Astrocyte (in vitro differentiated cells and primary cell): ENCODE results near the gene CTIF. TPM values are rescaled to one million over a fixed set of nuclear protein-coding genes. Genes with fewer than 3 reads are reported as not detected.

ENCODE experiments used
- DNase-seq: peaks from one replicate; pipeline ENCODE4 v3.0.0-alpha.2; 2010; ENCODE audit warnings: low read depth
- FAIRE-seq: peaks from 2 replicates; lab custom pipeline; 2011; peaks lifted over from hg19 to GRCh38; lab: Jason Lieb, UNC
- H2AFZ ChIP-seq: 2 replicates; pipeline ENCODE4 v1.6.0; 2012; ENCODE audit warnings: low read depth, low read length, inconsistent platforms
- H3K27ac ChIP-seq: 2 replicates; pipeline ENCODE4 v1.5.1; 2011; ENCODE audit warnings: low read depth, low read length, inconsistent platforms
- H3K27me3 ChIP-seq: 2 replicates; pipeline ENCODE4 v1.6.0; 2011; ENCODE audit warnings: low read length, inconsistent platforms; ENCODE audit not compliant: insufficient read depth
- H3K36me3 ChIP-seq: 2 replicates; pipeline ENCODE4 v1.5.1; 2011; ENCODE audit warnings: low read length, inconsistent platforms; ENCODE audit not compliant: insufficient read depth
- H3K4me1 ChIP-seq: 2 replicates; pipeline ENCODE4 v1.5.1; 2011; ENCODE audit warnings: low read length, inconsistent platforms; ENCODE audit not compliant: insufficient read depth
- H3K4me2 ChIP-seq: 2 replicates; pipeline ENCODE4 v1.6.0; 2012; ENCODE audit warnings: low read length, inconsistent platforms
- H3K4me3 ChIP-seq: 2 replicates; pipeline ENCODE4 v1.5.1; 2011; ENCODE audit warnings: low read depth, mild to moderate bottlenecking, low read length, inconsistent platforms; ENCODE audit not compliant: insufficient read depth
- H3K79me2 ChIP-seq: 2 replicates; pipeline ENCODE4 v1.6.0; 2012; ENCODE audit warnings: mild to moderate bottlenecking, low read length, inconsistent platforms; ENCODE audit not compliant: insufficient read depth
- H3K9ac ChIP-seq: 2 replicates; pipeline ENCODE4 v1.6.0; 2012; ENCODE audit warnings: mild to moderate bottlenecking, low read length, inconsistent platforms
- H3K9me3 ChIP-seq: 2 replicates; pipeline ENCODE4 v1.5.1; 2012; ENCODE audit warnings: low read depth, mild to moderate bottlenecking, low read length, inconsistent platforms; ENCODE audit not compliant: insufficient read depth
- H4K20me1 ChIP-seq: 2 replicates; pipeline ENCODE4 v1.6.0; 2012; ENCODE audit warnings: low read length, inconsistent platforms; ENCODE audit not compliant: insufficient read depth
- H3K27ac Mint-ChIP-seq: one replicate; pipeline ENCODE4 v1.8.0; 2021; ENCODE audit warnings: mild to moderate bottlenecking, mixed read lengths; ENCODE audit not compliant: unreplicated experiment
- H3K27me3 Mint-ChIP-seq: one replicate; pipeline ENCODE4 v1.8.0; 2021; ENCODE audit warnings: low read depth, mixed read lengths; ENCODE audit not compliant: unreplicated experiment
- H3K36me3 Mint-ChIP-seq: one replicate; pipeline ENCODE4 v1.8.0; 2021; ENCODE audit warnings: low read depth, mixed read lengths; ENCODE audit not compliant: unreplicated experiment
- H3K4me1 Mint-ChIP-seq: one replicate; pipeline ENCODE4 v1.8.0; 2021; ENCODE audit warnings: low read depth, mixed read lengths; ENCODE audit not compliant: unreplicated experiment
- H3K4me3 Mint-ChIP-seq: one replicate; pipeline ENCODE4 v1.8.0; 2021; ENCODE audit warnings: mild to moderate bottlenecking, moderate library complexity, mixed read lengths; ENCODE audit not compliant: unreplicated experiment
- H3K9me3 Mint-ChIP-seq: one replicate; pipeline ENCODE4 v1.8.0; 2021; ENCODE audit warnings: mild to moderate bottlenecking, mixed read lengths; ENCODE audit not compliant: unreplicated experiment
- EZH2 ChIP-seq: IDR thresholded peaks from 2 replicates; pipeline ENCODE4 v1.6.1; 2012; ENCODE audit warnings: mild to moderate bottlenecking, low read length, inconsistent platforms; ENCODE audit not compliant: insufficient read depth
- total RNA-seq: library from RNA; stranded (reverse); gene quantifications from 2 replicates; pipeline ENCODE4 v1.2.1, GENCODE V29; 2021
- TF ChIP-seq, protein P1 (sequence below): IDR thresholded peaks from 2 replicates; pipeline ENCODE4 v1.5.1; 2011; ENCODE audit warnings: low read depth, mild to moderate bottlenecking, inconsistent platforms, low read length, moderate library complexity; ENCODE audit not compliant: insufficient read depth

CTIF gene
- total RNA-seq, 1 donor from 2014 or later: 101 TPM

DNA sequence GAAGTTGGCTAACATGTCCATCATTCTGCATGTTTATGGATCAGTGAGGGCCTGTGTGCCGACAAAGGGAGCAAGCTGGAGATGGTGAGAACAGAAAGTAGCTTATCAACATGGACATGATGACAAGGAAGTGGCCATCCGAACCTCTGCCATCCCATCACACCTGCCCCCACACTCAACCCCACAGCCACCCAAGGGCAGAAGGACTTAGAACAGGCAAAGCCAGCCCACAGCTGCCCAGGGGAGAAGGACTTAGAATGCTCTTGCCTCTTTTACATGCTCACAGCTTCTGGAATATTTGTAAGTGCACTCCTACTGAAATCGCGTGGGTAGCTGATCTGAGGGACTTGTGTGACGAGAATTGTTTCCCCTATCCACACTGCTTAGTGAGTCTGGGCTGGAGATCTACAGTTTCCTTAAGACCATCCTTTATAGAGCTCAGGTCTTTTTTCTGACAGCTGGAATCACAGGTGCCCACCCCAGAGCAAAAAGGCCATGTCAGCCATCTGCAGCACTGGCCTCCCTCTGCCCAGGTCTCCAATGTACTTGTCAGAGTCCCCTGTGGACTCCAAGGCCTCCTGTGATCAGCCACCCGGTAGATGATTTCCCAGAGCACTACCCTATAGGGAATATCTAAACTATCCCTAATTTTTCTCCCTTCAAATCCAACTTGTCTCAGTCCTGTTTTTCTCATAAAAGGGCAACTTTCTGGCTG, 257.8 kb downstream of the CTIF start:
- H3K36me3 ChIP-seq: peaks cover 7% of the 10 kb centered on the region
- no peak for FAIRE-seq
- Mint-ChIP-seq H3K36me3 (peaks cover 51% of the 10 kb centered on the region), H3K4me1 (peaks cover 18% of the 10 kb centered on the region), H3K9me3 (no peaks in the 10 kb centered on the region), H3K4me3 (no peak overlapping the region), H3K27me3 (no peaks in the 10 kb centered on the region), H3K27ac (no peak overlapping the region)
- H3K4me2 ChIP-seq: no peak overlapping the region
- H3K4me1 ChIP-seq: peaks cover 9% of the 10 kb centered on the region
- H4K20me1 ChIP-seq: peaks cover 10% of the 10 kb centered on the region
- H3K79me2 ChIP-seq: no peaks in the 10 kb centered on the region
- no peak overlapping the region for H2AFZ ChIP-seq
- no peak for TF ChIP-seq EZH2
- TF ChIP-seq, protein P1, sequence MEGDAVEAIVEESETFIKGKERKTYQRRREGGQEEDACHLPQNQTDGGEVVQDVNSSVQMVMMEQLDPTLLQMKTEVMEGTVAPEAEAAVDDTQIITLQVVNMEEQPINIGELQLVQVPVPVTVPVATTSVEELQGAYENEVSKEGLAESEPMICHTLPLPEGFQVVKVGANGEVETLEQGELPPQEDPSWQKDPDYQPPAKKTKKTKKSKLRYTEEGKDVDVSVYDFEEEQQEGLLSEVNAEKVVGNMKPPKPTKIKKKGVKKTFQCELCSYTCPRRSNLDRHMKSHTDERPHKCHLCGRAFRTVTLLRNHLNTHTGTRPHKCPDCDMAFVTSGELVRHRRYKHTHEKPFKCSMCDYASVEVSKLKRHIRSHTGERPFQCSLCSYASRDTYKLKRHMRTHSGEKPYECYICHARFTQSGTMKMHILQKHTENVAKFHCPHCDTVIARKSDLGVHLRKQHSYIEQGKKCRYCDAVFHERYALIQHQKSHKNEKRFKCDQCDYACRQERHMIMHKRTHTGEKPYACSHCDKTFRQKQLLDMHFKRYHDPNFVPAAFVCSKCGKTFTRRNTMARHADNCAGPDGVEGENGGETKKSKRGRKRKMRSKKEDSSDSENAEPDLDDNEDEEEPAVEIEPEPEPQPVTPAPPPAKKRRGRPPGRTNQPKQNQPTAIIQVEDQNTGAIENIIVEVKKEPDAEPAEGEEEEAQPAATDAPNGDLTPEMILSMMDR: no peak
- no peak overlapping the region for H3K4me3 ChIP-seq
- no peak overlapping the region for H3K9ac ChIP-seq
- H3K27ac ChIP-seq: no peak overlapping the region
- H3K27me3 ChIP-seq: no peaks in the 10 kb centered on the region
- H3K9me3 ChIP-seq: no peaks in the 10 kb centered on the region
- no peak for DNase-seq

DNA sequence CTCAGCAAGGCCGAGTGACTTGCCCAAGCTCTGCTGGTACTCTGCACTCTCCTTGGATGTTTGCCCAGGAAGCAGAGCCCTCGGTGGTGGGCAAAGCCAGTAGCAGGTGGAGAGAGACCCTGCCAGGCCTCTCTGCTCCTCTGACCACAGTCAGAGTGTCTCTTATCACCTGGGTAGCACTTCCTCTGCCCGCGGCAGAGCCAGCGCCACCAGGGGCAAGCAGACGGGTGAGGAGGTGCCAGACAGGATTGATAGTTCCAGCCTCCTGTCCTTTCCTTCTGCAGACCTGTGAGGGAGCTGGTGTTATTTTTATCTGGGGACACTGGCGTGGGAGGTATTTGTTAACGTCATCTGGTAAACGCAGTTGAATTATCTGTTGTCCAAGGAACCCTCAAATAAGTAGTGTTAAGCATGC, 259.0 kb downstream of the CTIF start:
- H3K4me1 Mint-ChIP-seq: peaks cover 21% of the 10 kb centered on the region
- no peak overlapping the region for H3K4me3 Mint-ChIP-seq
- H3K27me3 Mint-ChIP-seq: no peaks in the 10 kb centered on the region
- Histone ChIP-seq H3K4me2 (no peak overlapping the region), H3K36me3 (peaks cover 7% of the 10 kb centered on the region), H2AFZ (no peak overlapping the region), H3K27me3 (no peaks in the 10 kb centered on the region), H3K4me1 (peaks cover 10% of the 10 kb centered on the region), H3K79me2 (no peaks in the 10 kb centered on the region), H4K20me1 (peaks cover 14% of the 10 kb centered on the region), H3K9ac (no peak overlapping the region), H3K4me3 (no peak overlapping the region), H3K27ac (no peak overlapping the region), H3K9me3 (no peaks in the 10 kb centered on the region)
- FAIRE-seq (no peak), DNase-seq (no peak)
- H3K27ac Mint-ChIP-seq: no peak overlapping the region
- TF ChIP-seq EZH2: no peak
- TF ChIP-seq, protein P1: no peak
- peaks cover 46% of the 10 kb centered on the region for H3K36me3 Mint-ChIP-seq
- H3K9me3 Mint-ChIP-seq: no peaks in the 10 kb centered on the region
